Vagina (tissue), 2 donors: ENCODE results near the gene REEP3.

Source experiments
- POLR2A ChIP-seq, 2 donors: fragments of 450-650 bp; IDR thresholded peaks; one replicate each; pipeline ENCODE4 v1.6.1; 2017; ENCODE audit warnings: antibody characterized with exemption in 2 of 2, mild to moderate bottlenecking in 2 of 2, moderate library complexity in 2 of 2
- POLR2AphosphoS5 ChIP-seq, 2 donors: sonication (generic); formaldehyde crosslinking; IDR thresholded peaks; one replicate each; pipeline ENCODE4 v1.9.0; 2017; ENCODE audit warnings: antibody characterized with exemption in 2 of 2, mild to moderate bottlenecking in 2 of 2, low read depth in 1 of 2; ENCODE audit not compliant: insufficient read depth in 1 of 2
- TF ChIP-seq, protein P1 (sequence below), 3 experiments: fragments of 450-650 bp in 2 of 3; fragments of 200-600 bp in 1 of 3; sonication (generic) in 1 of 3; IDR thresholded peaks; one replicate each; pipeline ENCODE4 v1.5.1; 2017 to 2019; ENCODE audit warnings: antibody characterized with exemption in 3 of 3, mild to moderate bottlenecking in 2 of 3, moderate library complexity in 2 of 3

DNA sequence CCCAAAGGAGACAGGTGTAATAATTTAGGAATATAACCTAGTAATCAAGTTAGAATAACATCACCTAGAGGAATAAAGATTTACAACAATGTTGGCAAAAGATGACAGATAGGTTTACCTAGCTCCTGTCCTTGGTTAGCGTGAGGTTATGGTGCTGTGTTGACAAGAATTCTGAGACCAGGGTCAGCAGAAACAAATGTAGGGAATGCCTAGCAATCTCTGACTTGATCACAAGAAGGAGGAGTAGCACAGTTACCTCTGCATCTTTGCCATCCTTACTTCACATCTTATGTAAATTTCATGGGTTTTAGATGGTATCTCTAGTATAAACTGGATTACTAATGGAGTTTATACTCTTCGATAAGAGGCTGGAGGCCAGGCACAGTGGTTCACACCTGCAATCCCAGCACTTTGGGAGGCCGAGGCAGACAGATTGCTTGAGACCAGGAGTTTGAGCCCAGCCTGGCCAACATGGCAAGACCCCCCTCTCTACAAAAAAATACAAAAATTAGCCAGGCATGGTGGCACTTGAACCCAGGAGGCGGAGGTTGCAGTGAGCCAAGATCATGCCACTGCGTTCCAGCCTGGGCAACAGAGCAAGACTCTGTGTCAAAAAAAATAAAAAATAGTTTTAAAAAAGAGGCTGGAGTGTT lies 37.1 kb downstream of the REEP3 start:
- TF ChIP-seq, protein P1, sequence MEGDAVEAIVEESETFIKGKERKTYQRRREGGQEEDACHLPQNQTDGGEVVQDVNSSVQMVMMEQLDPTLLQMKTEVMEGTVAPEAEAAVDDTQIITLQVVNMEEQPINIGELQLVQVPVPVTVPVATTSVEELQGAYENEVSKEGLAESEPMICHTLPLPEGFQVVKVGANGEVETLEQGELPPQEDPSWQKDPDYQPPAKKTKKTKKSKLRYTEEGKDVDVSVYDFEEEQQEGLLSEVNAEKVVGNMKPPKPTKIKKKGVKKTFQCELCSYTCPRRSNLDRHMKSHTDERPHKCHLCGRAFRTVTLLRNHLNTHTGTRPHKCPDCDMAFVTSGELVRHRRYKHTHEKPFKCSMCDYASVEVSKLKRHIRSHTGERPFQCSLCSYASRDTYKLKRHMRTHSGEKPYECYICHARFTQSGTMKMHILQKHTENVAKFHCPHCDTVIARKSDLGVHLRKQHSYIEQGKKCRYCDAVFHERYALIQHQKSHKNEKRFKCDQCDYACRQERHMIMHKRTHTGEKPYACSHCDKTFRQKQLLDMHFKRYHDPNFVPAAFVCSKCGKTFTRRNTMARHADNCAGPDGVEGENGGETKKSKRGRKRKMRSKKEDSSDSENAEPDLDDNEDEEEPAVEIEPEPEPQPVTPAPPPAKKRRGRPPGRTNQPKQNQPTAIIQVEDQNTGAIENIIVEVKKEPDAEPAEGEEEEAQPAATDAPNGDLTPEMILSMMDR (IDR thresholded peaks at IDR 0.05): no peak
- TF ChIP-seq POLR2A (IDR thresholded peaks at IDR 0.05) (no peak), POLR2AphosphoS5 (IDR thresholded peaks at IDR 0.05; ENCODE audit: insufficient read depth in 1 of 2, low read depth in 1 of 2) (no peak)
